Measurements from ENCODE around the gene RPP38. TPM values are rescaled to one million over a fixed set of nuclear protein-coding genes. Genes with fewer than 3 reads are reported as not detected.

The RPP38 gene
- total RNA-seq, 1 experiment from 2014 or later: 23.3 TPM

- H3K4me2 ChIP-seq (ENCODE audit: low read length): no peak overlapping the region
- BruUV-seq (replicated peaks): no TSS peak
- no peak overlapping the region for H3K9ac ChIP-seq (ENCODE audit: low read length)
- H3K27ac ChIP-seq (ENCODE audit: low read depth, low read length): no peak overlapping the region
- ATAC-seq (no peak), DNase-seq (ENCODE audit: low read depth, low spot score) (no peak)
- H2AFZ ChIP-seq (ENCODE audit: low read depth, low read length, poor library complexity, severe bottlenecking): no peak overlapping the region
- ChIA-PET POLR2A (no interaction called here), CTCF (interaction anchor here (0.8 kb wide), 1 partner anchor 11 kb away, joined by 3 read pairs; no protein-coding TSS in a partner anchor), RAD21 (ENCODE audit: low non-redundant PET in 1 of 2, low total read pairs in 2 of 2, uncharacterized antibody in 2 of 2, unreplicated experiment in 2 of 2) (no interaction called here)
- no peak for TF ChIP-seq ATF3 (IDR thresholded peaks at IDR 0.05)
- TF ChIP-seq SP1 (IDR thresholded peaks at IDR 0.05; ENCODE audit: low read depth): no peak
- TF ChIP-seq POLR2AphosphoS5 (IDR thresholded peaks at IDR 0.05; ENCODE audit: low read depth, low read length): no peak
- no peak for TF ChIP-seq SRF (IDR thresholded peaks at IDR 0.05; ENCODE audit: low read depth)
- TF ChIP-seq ZNF274 (IDR thresholded peaks at IDR 0.05; ENCODE audit: low read depth, low read length): no peak
- no peak for TF ChIP-seq TCF7L2 (IDR thresholded peaks at IDR 0.05; ENCODE audit: borderline replicate concordance, extremely low read depth, insufficient read depth, insufficient read length)
- TF ChIP-seq FOSL1 (IDR thresholded peaks at IDR 0.05; ENCODE audit: low read depth): no peak
- no peak for TF ChIP-seq CBX3 (IDR thresholded peaks at IDR 0.05; ENCODE audit: low read depth)
- TF ChIP-seq YY1 (IDR thresholded peaks at IDR 0.05; ENCODE audit: extremely low read depth, insufficient replicate concordance, low read depth, low read length): no peak
- no peak for TF ChIP-seq JUND (IDR thresholded peaks at IDR 0.05)
- no peak for TF ChIP-seq EZH2phosphoT487 (IDR thresholded peaks at IDR 0.05; ENCODE audit: borderline replicate concordance)
- no peak for TF ChIP-seq ZBTB33 (IDR thresholded peaks at IDR 0.05; ENCODE audit: extremely low read depth, insufficient replicate concordance, low read length)
- H3K9me3 ChIP-seq (ENCODE audit: control insufficient read depth in 1 of 2, insufficient read depth in 1 of 2, low read depth in 1 of 2, low read length in 2 of 2): no peaks in the 10 kb centered on the region
- intact Hi-C loops (cut with micrococcal nuclease): no loop called here
- no peaks in the 10 kb centered on the region for H3K27me3 ChIP-seq (ENCODE audit: insufficient read depth, low read length)
- no peak overlapping the region for H3K4me3 ChIP-seq (replicated peaks in 1 of 2; ENCODE audit: low read depth in 1 of 2, low read length in 2 of 2)
- H3K36me3 ChIP-seq (ENCODE audit: control insufficient read depth in 1 of 2, insufficient read depth in 2 of 2, low read length in 2 of 2): peaks cover 7 to 26% of the 10 kb centered on the region in 2 experiments
- H3K9me2 ChIP-seq (ENCODE audit: insufficient read depth): no peaks in the 10 kb centered on the region
- H4K20me1 ChIP-seq (ENCODE audit: insufficient read depth): no peaks in the 10 kb centered on the region
- H3K4me1 ChIP-seq (ENCODE audit: control insufficient read depth in 1 of 2, insufficient read depth in 2 of 2, low read length in 2 of 2): no peaks in the 10 kb centered on the region
- H3K79me2 ChIP-seq (ENCODE audit: insufficient read depth, low read length): peaks cover 9% of the 10 kb centered on the region; the same call in 1 of the 2 replicates
These were observed 39.2 kb downstream of the RPP38 start for GRCh38 chr10:15136129-15137035.
